IMR-90 (cell line): ENCODE data around the gene SYCP1. TPM values are rescaled to one million over a fixed set of nuclear protein-coding genes. Genes with fewer than 3 reads are reported as not detected.

Experiments
- ATAC-seq: fragments of 200-7000 bp; cut with Tn5 transposase; 2 replicates; pipeline ENCODE4 v1.9.1; 2020; ENCODE audit warnings: low read depth, mild to moderate bottlenecking, moderate library complexity
- BruUV-seq: library from RNA; stranded (reverse); fragments of 400-500 nt; replicated peaks from 2 replicates; lab custom pipeline; 2021; lab: Mats Ljungman, UMichigan
- CTCF ChIA-PET: fragments of 300-600 bp; formaldehyde crosslinking; extraction: SDS; loops from one replicate; lab custom pipeline; 2021; ENCODE audit warnings: antibody characterized with exemption; lab: Yijun Ruan, JAX
- POLR2A ChIA-PET: fragments of 300-600 bp; sonication (Branson Sonifier 250); formaldehyde crosslinking; loops from one replicate; lab custom pipeline; 2022; ENCODE audit warnings: antibody characterized with exemption; ENCODE audit not compliant: unreplicated experiment; lab: Charles Lee
- DNase-seq: peaks from one replicate; pipeline ENCODE4 v3.0.0; 2013
- H2AFZ ChIP-seq: replicated peaks from 2 replicates; pipeline ENCODE3; 2013; ENCODE audit warnings: low read length, mild to moderate bottlenecking; ENCODE audit not compliant: poor library complexity
- H2AK5ac ChIP-seq: 2 replicates; pipeline ENCODE4 v1.6.1; 2013; ENCODE audit warnings: low read depth, low read length, inconsistent platforms
- H2AK9ac ChIP-seq: replicated peaks from 2 replicates; pipeline ENCODE3; 2013; ENCODE audit warnings: mild to moderate bottlenecking, low read depth, low read length, moderate library complexity; ENCODE audit not compliant: poor library complexity
- H2BK120ac ChIP-seq: 2 replicates; pipeline ENCODE4 v1.6.1; 2013; ENCODE audit warnings: low read depth, low read length, inconsistent platforms
- H2BK15ac ChIP-seq: 3 replicates; pipeline ENCODE4 v1.6.1; 2013; ENCODE audit warnings: low read depth, low read length, inconsistent platforms
- H2BK20ac ChIP-seq: 2 replicates; pipeline ENCODE4 v1.6.1; 2013; ENCODE audit warnings: low read depth, mild to moderate bottlenecking, inconsistent platforms, low read length, moderate library complexity
- H2BK5ac ChIP-seq: 2 replicates; pipeline ENCODE4 v1.6.1; 2013; ENCODE audit warnings: mild to moderate bottlenecking, low read depth, low read length, inconsistent platforms; ENCODE audit not compliant: poor library complexity, severe bottlenecking
- H3K14ac ChIP-seq: replicated peaks from 2 replicates; pipeline ENCODE4 v1.6.1; 2013; ENCODE audit warnings: low read depth, low read length, inconsistent platforms
- H3K18ac ChIP-seq: 2 replicates; pipeline ENCODE4 v1.6.1; 2013; ENCODE audit warnings: low read depth, low read length, control low read depth
- H3K23ac ChIP-seq: 2 replicates; pipeline ENCODE4 v1.6.1; 2013; ENCODE audit warnings: low read depth, low read length, inconsistent platforms
- H3K27ac ChIP-seq: 2 replicates; pipeline ENCODE4 v1.5.1; 2013; ENCODE audit warnings: mild to moderate bottlenecking, control low read depth, low read length; ENCODE audit not compliant: insufficient read depth
- H3K27me3 ChIP-seq: 2 replicates; pipeline ENCODE4 v1.6.1; 2013; ENCODE audit warnings: low read length; ENCODE audit not compliant: control insufficient read depth, insufficient read depth
- H3K36me3 ChIP-seq: 2 replicates; pipeline ENCODE4 v1.6.1; 2013; ENCODE audit warnings: low read length, mixed read lengths; ENCODE audit not compliant: control insufficient read depth, insufficient read depth
- H3K4ac ChIP-seq: 2 replicates; pipeline ENCODE4 v1.6.1; 2013; ENCODE audit warnings: low read depth, low read length, inconsistent platforms
- H3K4me1 ChIP-seq: 2 replicates; pipeline ENCODE4 v1.6.1; 2013; ENCODE audit warnings: low read length, mixed read lengths; ENCODE audit not compliant: control insufficient read depth, insufficient read depth
- H3K4me2 ChIP-seq: 2 replicates; pipeline ENCODE4 v1.6.1; 2013; ENCODE audit warnings: low read depth, mild to moderate bottlenecking, control low read depth, low read length, moderate library complexity
- H3K4me3 ChIP-seq: 2 replicates; pipeline ENCODE4 v1.5.1; 2013; ENCODE audit warnings: low read depth, mild to moderate bottlenecking, control low read depth, low read length, moderate library complexity; ENCODE audit not compliant: insufficient read depth
- H3K56ac ChIP-seq: 2 replicates; pipeline ENCODE4 v1.6.1; 2013; ENCODE audit warnings: low read length, inconsistent platforms; ENCODE audit not compliant: insufficient read depth; ENCODE audit errors: extremely low read depth
- H3K79me1 ChIP-seq, 2 experiments: 2 replicates each; pipeline ENCODE4 v1.6.1; 2013; ENCODE audit warnings: low read length in 2 of 2, inconsistent platforms in 1 of 2, low read depth in 1 of 2
- H3K9ac ChIP-seq: 2 replicates; pipeline ENCODE4 v1.6.1; 2013; ENCODE audit warnings: low read depth, low read length, control low read depth
- H3K9me1 ChIP-seq: 2 replicates; pipeline ENCODE4 v1.6.1; 2013; ENCODE audit warnings: low read length, inconsistent platforms; ENCODE audit not compliant: insufficient read depth
- H3K9me3 ChIP-seq: 2 replicates; pipeline ENCODE4 v1.6.1; 2013; ENCODE audit warnings: low read length; ENCODE audit not compliant: control insufficient read depth, insufficient read depth
- H4K20me1 ChIP-seq: 2 replicates; pipeline ENCODE4 v1.6.1; 2013; ENCODE audit warnings: low read length, inconsistent platforms; ENCODE audit not compliant: insufficient read depth
- H4K5ac ChIP-seq: 2 replicates; pipeline ENCODE4 v1.6.1; 2013; ENCODE audit warnings: mild to moderate bottlenecking, low read depth, low read length, control low read depth
- H4K8ac ChIP-seq, 2 experiments: 2 replicates each; pipeline ENCODE4 v1.6.1; 2013; ENCODE audit warnings: low read depth in 2 of 2, low read length in 2 of 2, control low read depth in 1 of 2, inconsistent platforms in 1 of 2
- H4K91ac ChIP-seq: 2 replicates; pipeline ENCODE4 v1.6.1; 2013; ENCODE audit warnings: low read depth, low read length, inconsistent platforms; ENCODE audit not compliant: insufficient read depth
- BHLHE40 ChIP-seq: fragments of 150-350 bp; IDR thresholded peaks from 2 replicates; pipeline ENCODE4 v1.6.1; 2016; ENCODE audit warnings: mild to moderate bottlenecking, low read depth, low read length
- CEBPB ChIP-seq: IDR thresholded peaks from 2 replicates; pipeline ENCODE4 v1.6.1; 2012; ENCODE audit warnings: low read depth, low read length, improper control_type of control experiment
- CHD1 ChIP-seq: IDR thresholded peaks from 2 replicates; pipeline ENCODE4 v1.6.1; 2012; ENCODE audit warnings: low read depth, low read length, improper control_type of control experiment
- FOS ChIP-seq: fragments of 150-350 bp; IDR thresholded peaks from 2 replicates; pipeline ENCODE4 v1.6.1; 2016; ENCODE audit warnings: low read depth, low read length
- MAFK ChIP-seq: IDR thresholded peaks from 2 replicates; pipeline ENCODE4 v1.6.1; 2012; ENCODE audit warnings: low read depth, low read length, improper control_type of control experiment
- MAZ ChIP-seq: IDR thresholded peaks from 2 replicates; pipeline ENCODE4 v1.6.1; 2012; ENCODE audit warnings: low read depth, mild to moderate bottlenecking, low read length, improper control_type of control experiment, moderate library complexity, borderline replicate concordance
- MXI1 ChIP-seq: IDR thresholded peaks from 2 replicates; pipeline ENCODE4 v1.6.1; 2012; ENCODE audit warnings: low read depth, mild to moderate bottlenecking, low read length, moderate library complexity, borderline replicate concordance
- POLR2A ChIP-seq: IDR thresholded peaks from 2 replicates; pipeline ENCODE4 v1.6.1; 2012; ENCODE audit warnings: mild to moderate bottlenecking, low read depth, low read length
- RAD21 ChIP-seq: IDR thresholded peaks from 2 replicates; pipeline ENCODE4 v1.6.1; 2012; ENCODE audit warnings: low read length, improper control_type of control experiment
- RCOR1 ChIP-seq: IDR thresholded peaks from 2 replicates; pipeline ENCODE4 v1.6.1; 2012; ENCODE audit warnings: mild to moderate bottlenecking, low read length, improper control_type of control experiment; ENCODE audit not compliant: insufficient replicate concordance
- RFX5 ChIP-seq: IDR thresholded peaks from 2 replicates; pipeline ENCODE4 v1.8.0; 2012; ENCODE audit warnings: low read depth, mild to moderate bottlenecking, low read length, moderate library complexity
- SMC3 ChIP-seq: fragments of 150-350 bp; IDR thresholded peaks from 2 replicates; pipeline ENCODE4 v1.6.1; 2016; ENCODE audit warnings: low read depth, mild to moderate bottlenecking, antibody characterized with exemption, low read length, moderate library complexity
- WGBS, 2 experiments: methylation state at CpG; one replicate each; pipeline versions ENCODE4 v1.1.5 to v1.1.7; 2013; ENCODE audit warnings: missing lambda C conversion rate in 2 of 2; ENCODE audit not compliant: insufficient read length in 1 of 2; ENCODE audit errors: extremely low coverage in 2 of 2; 5-methylcytosine and 5-hydroxymethylcytosine counted together
- dilution Hi-C: fragments of 300-500 bp; cut with HindIII; formaldehyde crosslinking; loops from one replicate; pipeline ENCODE4 v1.14.3; 2018; ENCODE audit warnings: low sequenced_read_pairs; ENCODE audit not compliant: unreplicated experiment
- in situ Hi-C: fragments of 300-500 bp; cut with MboI; formaldehyde crosslinking; loops from 3 replicates; pipeline ENCODE4 v1.14.3; 2019; ENCODE audit warnings: low sequenced_read_pairs, inconsistent platforms, mixed read lengths
- intact Hi-C: fragments of 100-400 bp; cut with micrococcal nuclease; formaldehyde crosslinking; loops from 2 replicates; pipeline ENCODE4 v1.10.0; 2022
- polyA plus RNA-seq, 3 experiments: library from polyadenylated mRNA; depleted of rRNA; stranded (reverse); fragments of >200 nt; gene quantifications; 2 replicates each; pipeline ENCODE4 v1.2.3, GENCODE V29; 2012; ENCODE audit warnings: low replicate concordance in 1 of 3
- total RNA-seq: library from RNA; depleted of rRNA; stranded (reverse); fragments of >200 nt; gene quantifications from 2 replicates; pipeline ENCODE4 v1.2.3, GENCODE V29; 2012
- TF ChIP-seq, protein P1 (sequence below): conservative IDR thresholded peaks from 2 replicates; pipeline ENCODE4 v1.5.1; 2012; ENCODE audit warnings: mild to moderate bottlenecking, low read depth, low read length, improper control_type of control experiment
- TF ChIP-seq, protein P2 (sequence below): fragments of 150-350 bp; IDR thresholded peaks from 2 replicates; pipeline ENCODE4 v1.6.1; 2016; ENCODE audit warnings: low read depth, mild to moderate bottlenecking, low read length, moderate library complexity, borderline replicate concordance
- TF ChIP-seq, protein P3 (sequence below): fragments of 150-350 bp; IDR thresholded peaks from 2 replicates; pipeline ENCODE4 v1.6.1; 2017; ENCODE audit warnings: mild to moderate bottlenecking, antibody characterized with exemption, low read length, low read depth

SYCP1 gene
- total and polyA plus RNA-seq, 2 of the 4 experiments (the other 2 are of a cell fraction): not detected

DNA sequence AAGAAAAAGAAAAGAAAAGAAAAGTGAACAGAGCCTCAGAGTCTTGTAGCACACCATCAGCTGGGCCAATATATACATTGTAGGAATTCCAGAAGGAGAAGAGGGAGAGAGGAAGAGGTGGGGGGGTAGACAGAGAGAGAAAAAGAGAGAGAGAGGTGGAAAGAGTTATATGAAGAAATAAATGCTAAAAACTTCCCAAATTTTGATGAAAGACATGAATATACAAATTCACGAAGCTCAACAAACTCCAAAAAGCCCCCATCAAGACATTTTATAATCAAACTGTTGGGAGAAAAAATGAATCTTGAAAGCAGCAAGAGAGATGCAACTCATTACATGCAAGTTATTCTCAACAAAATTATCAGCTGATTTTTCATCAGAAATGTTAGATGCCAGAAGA lies 133.4 kb downstream of the SYCP1 start:
- POLR2A ChIA-PET: no interaction called here
- no peaks in the 10 kb centered on the region for H3K36me3 ChIP-seq
- no peak overlapping the region for H2AK9ac ChIP-seq
- no peak overlapping the region for H3K4ac ChIP-seq
- no peak overlapping the region for H4K5ac ChIP-seq
- H3K23ac ChIP-seq: no peak overlapping the region
- H4K91ac ChIP-seq: no peak overlapping the region
- no CpG with 5 or more reads among the region's 1 CpG for WGBS, 2 experiments
- no peaks in the 10 kb centered on the region for H3K79me1 ChIP-seq
- CTCF ChIA-PET: interaction anchor here (0.8 kb wide), 1 partner anchor 65 kb away, joined by 3 read pairs; no protein-coding TSS in a partner anchor
- ATAC-seq (no peak), DNase-seq (no peak)
- no peaks in the 10 kb centered on the region for H4K20me1 ChIP-seq
- no peak overlapping the region for H3K18ac ChIP-seq
- H3K56ac ChIP-seq: no peak overlapping the region
- no peak overlapping the region for H2AK5ac ChIP-seq
- no peak overlapping the region for H2AFZ ChIP-seq
- dilution Hi-C loops (no loop called here), intact Hi-C loops (loop anchor here (5.0 kb wide), 1 partner anchor 39 kb away; the partner anchor contains the start of gene TSHB), in situ Hi-C loops (loop anchor here (10.0 kb wide), 1 partner anchor 487 kb away; no protein-coding TSS in a partner anchor)
- TF ChIP-seq RCOR1 (no peak), POLR2A (no peak), MAZ (no peak), CHD1 (no peak), RFX5 (no peak), BHLHE40 (no peak), CEBPB (no peak), SMC3 (no peak), MAFK (no peak), RAD21 (no peak), FOS (no peak), MXI1 (no peak)
- TF ChIP-seq, protein P1, sequence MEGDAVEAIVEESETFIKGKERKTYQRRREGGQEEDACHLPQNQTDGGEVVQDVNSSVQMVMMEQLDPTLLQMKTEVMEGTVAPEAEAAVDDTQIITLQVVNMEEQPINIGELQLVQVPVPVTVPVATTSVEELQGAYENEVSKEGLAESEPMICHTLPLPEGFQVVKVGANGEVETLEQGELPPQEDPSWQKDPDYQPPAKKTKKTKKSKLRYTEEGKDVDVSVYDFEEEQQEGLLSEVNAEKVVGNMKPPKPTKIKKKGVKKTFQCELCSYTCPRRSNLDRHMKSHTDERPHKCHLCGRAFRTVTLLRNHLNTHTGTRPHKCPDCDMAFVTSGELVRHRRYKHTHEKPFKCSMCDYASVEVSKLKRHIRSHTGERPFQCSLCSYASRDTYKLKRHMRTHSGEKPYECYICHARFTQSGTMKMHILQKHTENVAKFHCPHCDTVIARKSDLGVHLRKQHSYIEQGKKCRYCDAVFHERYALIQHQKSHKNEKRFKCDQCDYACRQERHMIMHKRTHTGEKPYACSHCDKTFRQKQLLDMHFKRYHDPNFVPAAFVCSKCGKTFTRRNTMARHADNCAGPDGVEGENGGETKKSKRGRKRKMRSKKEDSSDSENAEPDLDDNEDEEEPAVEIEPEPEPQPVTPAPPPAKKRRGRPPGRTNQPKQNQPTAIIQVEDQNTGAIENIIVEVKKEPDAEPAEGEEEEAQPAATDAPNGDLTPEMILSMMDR: no peak
- TF ChIP-seq, protein P2, sequence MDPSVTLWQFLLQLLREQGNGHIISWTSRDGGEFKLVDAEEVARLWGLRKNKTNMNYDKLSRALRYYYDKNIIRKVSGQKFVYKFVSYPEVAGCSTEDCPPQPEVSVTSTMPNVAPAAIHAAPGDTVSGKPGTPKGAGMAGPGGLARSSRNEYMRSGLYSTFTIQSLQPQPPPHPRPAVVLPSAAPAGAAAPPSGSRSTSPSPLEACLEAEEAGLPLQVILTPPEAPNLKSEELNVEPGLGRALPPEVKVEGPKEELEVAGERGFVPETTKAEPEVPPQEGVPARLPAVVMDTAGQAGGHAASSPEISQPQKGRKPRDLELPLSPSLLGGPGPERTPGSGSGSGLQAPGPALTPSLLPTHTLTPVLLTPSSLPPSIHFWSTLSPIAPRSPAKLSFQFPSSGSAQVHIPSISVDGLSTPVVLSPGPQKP: no peak
- TF ChIP-seq, protein P3, sequence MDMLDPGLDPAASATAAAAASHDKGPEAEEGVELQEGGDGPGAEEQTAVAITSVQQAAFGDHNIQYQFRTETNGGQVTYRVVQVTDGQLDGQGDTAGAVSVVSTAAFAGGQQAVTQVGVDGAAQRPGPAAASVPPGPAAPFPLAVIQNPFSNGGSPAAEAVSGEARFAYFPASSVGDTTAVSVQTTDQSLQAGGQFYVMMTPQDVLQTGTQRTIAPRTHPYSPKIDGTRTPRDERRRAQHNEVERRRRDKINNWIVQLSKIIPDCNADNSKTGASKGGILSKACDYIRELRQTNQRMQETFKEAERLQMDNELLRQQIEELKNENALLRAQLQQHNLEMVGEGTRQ: no peak
- H2BK15ac ChIP-seq: no peak overlapping the region
- H2BK120ac ChIP-seq: no peak overlapping the region
- no peak overlapping the region for H2BK5ac ChIP-seq
- H3K9me1 ChIP-seq: no peaks in the 10 kb centered on the region
- H3K27ac ChIP-seq: no peak overlapping the region
- no peaks in the 10 kb centered on the region for H3K27me3 ChIP-seq
- no peak overlapping the region for H3K9ac ChIP-seq
- H3K14ac ChIP-seq: no peak overlapping the region
- H3K4me1 ChIP-seq: no peaks in the 10 kb centered on the region
- no peak overlapping the region for H4K8ac ChIP-seq
- H3K4me2 ChIP-seq: no peak overlapping the region
- no peak overlapping the region for H2BK20ac ChIP-seq
- H3K4me3 ChIP-seq: no peak overlapping the region
- peaks cover 2% of the 10 kb centered on the region; the same call in 1 of the 2 replicates for H3K9me3 ChIP-seq
- no TSS peak for BruUV-seq
